GM15510 (cell line): ENCODE data around the gene SGCG.

Experiments
- POLR2A ChIP-seq: IDR thresholded peaks from 3 replicates; pipeline ENCODE4 v1.6.1; 2011; ENCODE audit warnings: borderline replicate concordance; ENCODE audit not compliant: insufficient read length; ENCODE audit errors: extremely low read depth

Gene SGCG, protein sequence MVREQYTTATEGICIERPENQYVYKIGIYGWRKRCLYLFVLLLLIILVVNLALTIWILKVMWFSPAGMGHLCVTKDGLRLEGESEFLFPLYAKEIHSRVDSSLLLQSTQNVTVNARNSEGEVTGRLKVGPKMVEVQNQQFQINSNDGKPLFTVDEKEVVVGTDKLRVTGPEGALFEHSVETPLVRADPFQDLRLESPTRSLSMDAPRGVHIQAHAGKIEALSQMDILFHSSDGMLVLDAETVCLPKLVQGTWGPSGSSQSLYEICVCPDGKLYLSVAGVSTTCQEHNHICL

DNA sequence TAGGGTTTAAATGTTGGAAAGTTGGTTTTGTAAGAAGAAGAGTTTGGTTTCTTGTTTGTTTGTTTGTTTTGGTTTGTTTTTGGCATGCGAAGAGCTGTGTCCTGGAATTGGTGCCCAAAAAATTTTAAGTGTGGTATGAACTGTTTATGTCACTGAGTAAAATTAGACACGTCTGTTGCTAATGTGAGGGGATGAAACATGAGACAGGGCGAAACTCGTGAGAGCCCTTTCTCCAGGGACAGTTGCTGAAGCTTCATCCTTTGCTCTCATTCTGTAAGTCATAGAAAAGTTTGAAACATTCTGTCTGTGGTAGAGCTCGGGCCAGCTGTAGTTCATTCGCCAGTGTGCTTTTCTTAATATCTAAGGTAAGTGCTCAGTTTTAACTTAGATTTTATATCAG lies at the start of gene SGCG:
TSS of gene SGCG (plus strand) at position 269 of the 400 bp plus-strand sequence. CDS start 22,716 bp downstream, outside the sequence.
- TF ChIP-seq POLR2A, result no peak

DNA sequence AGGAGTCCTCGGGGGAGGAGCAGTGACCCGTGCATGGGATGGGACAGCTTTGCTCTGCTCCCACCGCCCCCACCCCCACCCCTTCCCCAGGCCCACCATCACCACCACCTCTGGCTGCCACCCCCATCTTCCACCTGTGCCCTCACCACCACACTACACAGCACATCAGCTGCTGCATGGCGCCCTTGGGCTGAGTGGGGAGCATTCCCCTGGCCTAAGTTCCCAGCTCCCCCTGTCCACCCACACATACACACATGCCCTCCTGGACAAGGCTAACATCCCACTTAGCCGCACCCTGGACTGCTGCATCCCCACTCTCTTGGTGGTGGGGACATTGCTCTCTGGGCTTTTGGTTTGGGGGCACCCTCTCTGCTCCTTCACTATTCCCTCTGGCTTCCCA lies 46.2 kb upstream of the SGCG start:
- TF ChIP-seq POLR2A, result no peak

DNA sequence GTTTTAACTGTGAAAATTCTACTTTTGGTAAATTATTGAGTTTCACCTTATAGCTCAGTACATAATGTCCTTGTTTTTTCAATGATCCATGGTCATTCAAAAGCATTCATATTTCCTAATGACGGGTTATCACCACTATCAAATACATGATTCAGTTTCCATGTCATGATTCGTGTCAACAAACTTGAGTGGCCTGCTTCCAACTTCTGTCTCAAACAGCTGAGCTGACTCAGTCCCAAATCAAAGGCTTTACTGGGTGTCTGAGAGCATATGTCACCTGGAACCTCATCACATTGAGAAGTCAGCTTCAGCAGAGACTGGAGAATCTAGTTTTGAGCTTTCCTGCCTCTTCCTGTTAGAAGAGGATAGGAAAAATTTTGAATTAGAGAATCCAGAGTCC lies 40.3 kb upstream of the SGCG start:
- no peak for TF ChIP-seq POLR2A

DNA sequence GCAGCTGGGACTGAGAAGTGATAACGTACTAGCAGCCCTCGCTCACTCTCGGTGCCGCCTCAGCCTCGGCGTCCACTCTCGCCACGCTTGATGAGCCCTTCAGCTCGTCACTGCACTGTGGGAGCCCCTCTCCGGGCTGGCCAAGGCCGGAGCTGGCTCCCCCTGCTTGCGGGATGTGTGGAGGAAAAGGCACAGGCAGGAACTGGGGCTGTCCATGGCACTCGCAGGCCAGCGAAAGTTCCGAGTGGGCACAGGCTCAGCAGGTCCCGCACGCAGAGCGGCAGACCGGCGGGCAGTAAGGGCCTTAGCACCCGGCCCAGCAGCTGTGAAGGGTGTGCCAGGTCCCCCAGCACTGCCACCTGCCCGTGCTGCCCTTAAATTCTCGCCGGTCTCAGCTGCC lies 38.8 kb upstream of the SGCG start:
- TF ChIP-seq POLR2A, result no peak

DNA sequence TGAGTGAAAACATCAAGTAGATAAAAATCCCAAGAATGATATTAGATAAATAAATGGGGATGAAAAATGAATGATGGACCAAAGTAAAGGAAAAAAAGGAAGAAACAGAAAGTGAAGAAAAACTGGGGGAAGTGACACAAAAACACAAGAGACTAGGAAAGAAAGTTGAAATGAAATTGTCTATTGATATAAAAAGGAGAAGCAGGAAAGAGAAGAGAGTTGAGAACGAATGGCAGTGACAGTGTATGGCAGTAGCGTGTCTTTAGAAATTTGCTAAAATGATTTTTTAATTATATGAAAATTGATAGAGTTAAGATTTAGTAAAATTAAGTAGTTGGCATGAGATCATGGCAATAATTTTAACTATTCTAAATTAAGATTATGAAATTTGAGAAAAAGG lies 36.3 kb upstream of the SGCG start:
- TF ChIP-seq POLR2A, result no peak

DNA sequence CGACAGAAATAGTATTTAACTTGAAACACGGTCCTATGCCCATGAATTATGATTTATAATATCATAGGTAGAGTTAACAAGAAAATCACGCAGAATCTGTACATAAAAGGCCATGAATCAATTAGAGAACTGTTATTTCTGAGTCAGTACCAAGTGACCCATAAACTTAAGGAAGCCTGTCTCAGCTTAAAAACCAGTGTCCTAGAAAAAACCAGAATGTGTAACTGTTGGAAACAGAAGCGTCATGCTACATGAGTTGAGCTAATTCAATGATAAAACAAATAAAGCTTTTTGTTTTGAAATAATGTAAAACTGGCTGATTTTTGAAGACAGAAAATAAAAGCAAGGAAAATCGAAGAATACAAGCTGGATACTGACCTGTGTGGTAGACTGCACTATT lies 34.8 kb upstream of the SGCG start:
- no peak for TF ChIP-seq POLR2A

DNA sequence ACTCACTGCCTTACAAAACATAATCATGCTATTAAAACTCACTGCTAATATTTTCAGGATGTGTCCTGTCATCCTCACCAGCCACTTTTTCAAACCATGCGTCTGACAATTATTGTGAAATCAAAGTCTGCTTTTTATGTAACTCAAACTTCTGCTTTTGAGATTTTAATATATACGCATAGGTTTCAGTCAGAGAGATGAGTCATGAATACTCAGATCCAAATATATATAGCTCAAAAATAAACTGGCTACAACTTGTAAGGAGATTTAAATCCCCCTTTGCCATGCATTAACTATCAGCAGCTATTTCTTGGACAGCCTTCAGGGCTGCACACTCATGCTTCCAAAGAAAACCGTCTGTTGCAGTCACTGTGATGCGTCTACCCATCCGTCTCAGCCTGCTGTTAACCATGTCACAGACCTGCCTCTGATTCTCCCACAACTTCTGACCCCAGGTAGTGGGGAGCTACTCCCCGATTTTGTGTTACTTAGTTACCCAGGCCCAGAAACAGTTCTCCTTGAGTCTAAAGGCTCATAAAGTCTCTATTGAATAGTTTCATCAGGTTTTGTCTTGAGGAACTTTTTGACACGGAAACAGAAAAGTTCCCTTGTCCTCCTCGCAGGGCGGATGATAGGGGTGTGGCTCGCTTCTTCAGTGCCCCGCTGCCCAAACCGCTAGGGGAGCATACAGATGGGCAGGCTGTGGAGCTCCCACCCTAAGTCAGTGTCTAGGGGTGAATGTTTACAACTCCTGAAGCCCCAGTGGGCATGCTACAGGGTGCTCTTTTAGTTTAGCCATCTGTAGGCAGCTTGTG lies 33.8 kb upstream of the SGCG start:
- no peak for TF ChIP-seq POLR2A

DNA sequence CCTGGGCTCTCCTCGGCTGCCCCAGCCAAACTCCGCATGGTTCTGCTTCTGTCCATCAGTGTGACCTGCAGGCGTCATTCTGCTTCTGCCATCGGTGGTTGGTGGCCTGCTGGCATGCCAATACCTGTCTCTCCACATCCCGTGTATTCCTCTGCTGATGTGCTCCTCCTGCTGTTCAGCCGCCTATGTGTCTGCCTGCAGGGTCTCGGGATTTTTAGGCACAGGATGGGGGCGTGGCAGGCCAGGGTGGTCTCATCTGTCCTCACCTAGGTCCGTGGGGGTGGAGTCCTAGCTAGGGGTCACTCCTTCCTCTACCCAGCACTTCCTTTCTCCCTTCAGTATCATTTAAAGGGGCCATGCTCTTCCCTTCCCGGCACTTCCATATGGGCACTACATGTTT lies 33.0 kb upstream of the SGCG start:
- no peak for TF ChIP-seq POLR2A

DNA sequence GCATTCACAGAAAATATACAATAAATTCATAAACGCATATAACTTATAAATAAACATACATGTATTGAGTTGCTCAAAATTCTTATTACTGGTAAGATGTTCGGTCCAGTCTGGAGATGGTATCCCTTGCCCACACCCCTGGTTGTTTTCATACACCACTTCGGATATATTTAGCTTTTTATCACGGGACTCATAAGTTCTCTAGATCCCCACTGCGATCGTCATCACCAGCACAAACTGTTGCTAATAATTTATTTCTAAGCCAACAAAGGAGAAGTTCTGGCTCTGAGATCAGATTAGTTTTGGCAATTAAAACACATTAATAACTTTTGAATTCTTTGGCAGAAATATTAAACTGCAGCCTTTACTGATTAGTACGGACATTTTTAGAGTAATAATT lies 23.0 kb upstream of the SGCG start:
- TF ChIP-seq POLR2A, result no peak

DNA sequence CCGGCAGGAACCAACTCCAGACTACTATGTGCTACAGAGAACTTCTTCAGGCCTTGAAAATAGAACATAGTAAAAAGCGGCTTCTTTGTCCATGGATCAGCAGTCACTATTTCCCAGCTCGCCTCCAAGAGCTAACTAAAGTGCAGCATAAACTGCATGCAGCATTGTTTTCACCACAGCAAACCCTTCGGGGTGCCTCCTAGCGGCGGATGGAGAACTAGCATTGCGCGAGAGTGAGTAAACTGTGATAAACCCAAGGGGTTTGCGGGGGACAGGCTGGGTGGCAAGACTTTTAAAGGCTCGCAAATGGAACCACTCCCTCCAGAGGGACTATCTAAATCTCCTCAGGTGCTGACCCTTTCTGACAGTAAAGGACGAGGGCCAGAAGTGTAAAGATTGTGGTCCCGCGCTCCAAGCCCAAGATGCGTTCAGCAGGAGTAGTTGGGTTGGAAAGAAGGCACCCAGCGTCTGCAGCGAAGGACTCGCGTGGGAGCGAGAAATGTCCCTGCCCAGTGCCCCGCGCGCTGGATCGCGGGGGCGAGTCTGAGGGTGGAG lies 21.5 kb upstream of the SGCG start:
- no peak for TF ChIP-seq POLR2A

DNA sequence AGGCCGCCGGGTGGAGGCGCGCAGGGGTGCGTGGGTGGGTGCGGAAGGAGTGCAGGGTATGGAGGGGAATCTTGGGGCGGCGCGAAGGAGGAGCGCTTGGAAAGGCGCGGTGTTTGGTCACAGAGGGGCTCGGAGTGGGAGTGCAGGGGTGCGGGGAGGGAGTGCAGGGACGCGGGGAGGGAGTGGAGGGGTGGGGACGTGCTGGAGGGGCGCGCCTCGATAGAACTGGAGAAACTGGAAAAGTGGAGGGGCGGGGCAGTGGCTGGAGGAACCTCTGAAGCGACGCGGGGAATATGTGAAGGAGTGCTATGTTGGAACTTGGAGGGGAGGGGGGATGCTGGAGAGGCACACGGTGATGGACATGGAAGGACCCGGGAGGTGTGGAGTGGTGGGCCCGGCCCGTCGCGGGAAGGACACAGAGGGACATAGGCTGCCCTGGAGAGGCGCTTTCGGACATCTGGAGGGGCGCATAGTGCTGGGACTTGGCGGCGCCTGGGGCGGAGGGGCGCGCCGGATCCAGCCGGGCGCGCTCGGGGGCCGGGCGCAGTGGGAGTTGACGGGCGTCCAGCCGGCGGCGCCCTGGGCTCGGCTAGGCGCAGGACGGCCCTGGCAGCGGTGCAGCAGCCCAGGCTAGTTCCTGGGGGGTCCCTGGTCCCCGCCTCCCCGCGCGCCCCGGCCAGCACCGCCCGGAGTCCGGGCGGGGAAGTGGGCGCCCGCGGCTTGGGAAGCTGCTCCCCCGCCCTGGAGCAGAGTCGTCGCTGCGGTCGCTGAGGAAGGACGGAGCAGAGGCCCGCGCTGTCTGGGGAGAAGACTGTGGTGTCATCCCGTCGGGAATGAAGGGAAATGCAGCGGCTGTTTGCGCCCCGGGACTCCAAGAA lies 20.8 kb upstream of the SGCG start:
- TF ChIP-seq POLR2A, result no peak

DNA sequence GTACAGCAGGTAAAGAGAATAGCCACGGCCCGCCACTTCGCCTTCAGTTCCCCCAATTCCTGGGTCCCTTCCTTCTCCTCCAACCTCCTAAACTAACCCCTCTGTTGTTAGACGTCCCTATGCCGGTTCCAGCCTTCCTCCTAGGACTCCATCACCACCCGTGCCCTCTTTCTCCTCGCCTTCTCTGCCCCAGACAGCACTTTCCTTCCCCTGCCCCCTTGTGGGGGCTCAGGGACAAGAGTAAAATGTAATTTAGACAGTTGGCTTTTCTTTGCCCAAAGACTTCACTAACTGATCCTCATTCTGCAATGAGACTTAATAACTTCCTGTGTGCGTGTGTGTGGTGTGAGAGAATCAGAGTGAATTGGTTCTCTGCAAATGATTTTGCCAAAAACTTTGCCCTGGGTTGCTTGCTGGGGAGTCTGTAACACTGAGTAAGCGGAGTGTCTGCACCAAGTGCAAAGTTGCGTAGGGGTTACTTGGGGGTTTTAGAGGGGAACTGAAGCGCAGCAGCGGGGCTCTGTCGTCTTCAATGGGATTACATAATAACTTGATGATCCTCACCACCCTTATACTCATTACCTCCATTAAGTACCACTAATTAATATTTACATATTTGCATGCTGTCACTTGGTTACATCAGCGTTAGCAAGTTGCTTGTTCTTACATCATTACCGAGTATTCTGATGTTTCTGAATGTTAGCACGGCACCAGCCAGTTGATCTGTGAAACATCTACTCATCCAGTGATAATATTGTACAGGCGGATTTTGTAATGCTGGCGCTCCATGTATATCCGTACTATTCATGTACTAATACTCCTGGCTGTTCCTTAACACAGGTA lies 19.9 kb upstream of the SGCG start:
- no peak for TF ChIP-seq POLR2A

DNA sequence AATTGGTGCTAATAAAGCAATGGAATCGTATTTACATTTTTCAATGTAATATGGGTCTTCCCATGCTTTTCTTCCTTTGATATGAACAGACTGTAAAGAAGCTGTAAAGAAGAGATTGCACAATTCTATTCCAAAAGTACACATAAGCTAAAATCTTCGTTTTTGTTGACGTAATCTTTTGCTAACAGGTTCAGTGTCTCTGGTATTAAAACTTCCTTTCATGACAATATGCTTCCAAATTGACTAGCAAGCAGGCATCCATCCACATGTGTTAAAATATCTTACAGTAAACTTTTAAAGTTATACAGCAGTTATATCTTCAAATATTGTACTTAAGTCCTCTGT lies 19.3 kb upstream of the SGCG start:
- TF ChIP-seq POLR2A, result no peak

DNA sequence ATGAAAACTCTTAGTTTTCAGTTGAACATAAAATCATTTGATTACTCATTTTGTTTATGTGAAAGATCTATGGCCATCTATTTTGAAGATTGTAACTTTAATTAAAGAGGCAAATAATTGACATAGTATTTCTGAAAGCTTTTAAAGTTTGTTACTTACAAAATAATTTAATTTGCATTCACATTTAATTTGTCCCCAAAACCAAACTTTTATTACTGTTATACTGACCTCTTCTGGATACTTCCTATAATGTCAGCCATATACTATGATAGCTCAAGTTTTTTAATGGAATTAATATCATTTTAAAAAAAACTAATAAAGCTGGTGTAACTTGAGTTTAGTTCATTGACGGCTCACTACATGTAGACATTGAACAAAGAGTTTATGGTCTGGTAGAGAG lies 4.9 kb upstream of the SGCG start:
- TF ChIP-seq POLR2A, result no peak
